ENCODE measurements around the gene NFIA. TPM values are rescaled to one million over a fixed set of nuclear protein-coding genes. Genes with fewer than 3 reads are reported as not detected.

The NFIA gene
- total and polyA plus RNA-seq, 2 of the 13 experiments (the other 11 are each of a cell fraction or from before 2014, with no cell fraction given): 14.7 to 28.5 TPM

GRCh38 chr1:61094677-61095469 lies 12.5 kb downstream of the NFIA start:
- WGBS (ENCODE audit: low lambda C conversion rate): 75% methylated on average over 4 of the region's 4 CpGs
- no peak for FAIRE-seq
- no peak overlapping the region for H3K27ac ChIP-seq (ENCODE audit: extremely low read length, insufficient read depth, low read length)
- H3K4me3 ChIP-seq (replicated peaks in 1 of 3; ENCODE audit: insufficient read depth in 1 of 3, low read depth in 2 of 3, low read length in 3 of 3): no peak overlapping the region
- H3K9me3 ChIP-seq (ENCODE audit: low read length): no peaks in the 10 kb centered on the region
- no peak overlapping the region for H3K9ac ChIP-seq (ENCODE audit: insufficient read depth, low read depth, low read length)
- intact Hi-C loops (cut with micrococcal nuclease; ENCODE audit: unreplicated experiment): no loop called here
- peaks cover 76% of the 10 kb centered on the region for H3K4me1 ChIP-seq (ENCODE audit: insufficient read depth, low read length)
- POLR2A ChIA-PET: interaction anchor here (1.9 kb wide), 1 partner anchor 13 kb away, joined by 6 read pairs; the partner anchor contains the start of gene NFIA
- peaks cover 100% of the 10 kb centered on the region for H3K79me2 ChIP-seq (ENCODE audit: insufficient read depth, low read length)
- H3K4me2 ChIP-seq (ENCODE audit: low read depth, low read length): no peak overlapping the region
- CTCF ChIA-PET (ENCODE audit: low intra/inter-chr PET ratio, low total read pairs): no interaction called here
- no peak for ATAC-seq
- H3K27me3 ChIP-seq (ENCODE audit: control insufficient read depth in 1 of 2, insufficient read depth in 2 of 2, low read length in 2 of 2): no peaks in the 10 kb centered on the region
- peaks cover 39% of the 10 kb centered on the region for H4K20me1 ChIP-seq (ENCODE audit: insufficient read depth, low read length)
- in situ Hi-C loops (cut with HindIII; ENCODE audit: extremely low pct_ligation_motif_present, low pct_unique_long_range_greater_than_20kb): no loop called here
- BruUV-seq (replicated peaks): no TSS peak
- TF ChIP-seq, protein P1, sequence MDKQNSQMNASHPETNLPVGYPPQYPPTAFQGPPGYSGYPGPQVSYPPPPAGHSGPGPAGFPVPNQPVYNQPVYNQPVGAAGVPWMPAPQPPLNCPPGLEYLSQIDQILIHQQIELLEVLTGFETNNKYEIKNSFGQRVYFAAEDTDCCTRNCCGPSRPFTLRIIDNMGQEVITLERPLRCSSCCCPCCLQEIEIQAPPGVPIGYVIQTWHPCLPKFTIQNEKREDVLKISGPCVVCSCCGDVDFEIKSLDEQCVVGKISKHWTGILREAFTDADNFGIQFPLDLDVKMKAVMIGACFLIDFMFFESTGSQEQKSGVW (CRISPR knock-in tag; IDR thresholded peaks at IDR 0.05; ENCODE audit: borderline replicate concordance): no peak
- no peak for TF ChIP-seq IRF2 (CRISPR knock-in tag; IDR thresholded peaks at IDR 0.05)
- TF ChIP-seq ZNF546 (CRISPR knock-in tag; conservative IDR thresholded peaks at IDR 0.05): no peak
- H2AFZ ChIP-seq (ENCODE audit: low read length): no peak overlapping the region
- DNase-seq (ENCODE audit: low spot score): no peak
- peaks cover 0 to 14% of the 10 kb centered on the region in 2 experiments; a peak in 3 of 5 replicates for H3K36me3 ChIP-seq (replicated peaks in 1 of 2; ENCODE audit: control insufficient read depth in 1 of 2, insufficient read depth in 2 of 2, low read length in 2 of 2)

- ATAC-seq: no peak
- intact Hi-C loops (cut with micrococcal nuclease; ENCODE audit: unreplicated experiment): no loop called here
- TF ChIP-seq TOPORS (CRISPR knock-in tag; IDR thresholded peaks at IDR 0.05) (no peak), SETDB1 (CRISPR knock-in tag; IDR thresholded peaks at IDR 0.05; ENCODE audit: borderline replicate concordance) (no peak), ZNF652 (CRISPR knock-in tag; IDR thresholded peaks at IDR 0.05; ENCODE audit: borderline replicate concordance, low read depth) (no peak), NFE2 (CRISPR knock-in tag; IDR thresholded peaks at IDR 0.05) (no peak), PHF20 (CRISPR knock-in tag; IDR thresholded peaks at IDR 0.05) (no peak), ZKSCAN1 (IDR thresholded peaks at IDR 0.05; ENCODE audit: low read length) (no peak), AKAP8 (CRISPR knock-in tag; IDR thresholded peaks at IDR 0.05) (no peak), NR3C1 (CRISPR knock-in tag; IDR thresholded peaks at IDR 0.05) (no peak), ZNF782 (CRISPR knock-in tag; IDR thresholded peaks at IDR 0.05; ENCODE audit: borderline replicate concordance) (no peak), ZNF24 (IDR thresholded peaks at IDR 0.05) (no peak), ISL2 (CRISPR knock-in tag; IDR thresholded peaks at IDR 0.05) (no peak), ZNF326 (CRISPR knock-in tag; IDR thresholded peaks at IDR 0.05; ENCODE audit: borderline replicate concordance) (no peak), BRCA1 (CRISPR knock-in tag; IDR thresholded peaks at IDR 0.05) (no peak)
- TF ChIP-seq, protein P2, sequence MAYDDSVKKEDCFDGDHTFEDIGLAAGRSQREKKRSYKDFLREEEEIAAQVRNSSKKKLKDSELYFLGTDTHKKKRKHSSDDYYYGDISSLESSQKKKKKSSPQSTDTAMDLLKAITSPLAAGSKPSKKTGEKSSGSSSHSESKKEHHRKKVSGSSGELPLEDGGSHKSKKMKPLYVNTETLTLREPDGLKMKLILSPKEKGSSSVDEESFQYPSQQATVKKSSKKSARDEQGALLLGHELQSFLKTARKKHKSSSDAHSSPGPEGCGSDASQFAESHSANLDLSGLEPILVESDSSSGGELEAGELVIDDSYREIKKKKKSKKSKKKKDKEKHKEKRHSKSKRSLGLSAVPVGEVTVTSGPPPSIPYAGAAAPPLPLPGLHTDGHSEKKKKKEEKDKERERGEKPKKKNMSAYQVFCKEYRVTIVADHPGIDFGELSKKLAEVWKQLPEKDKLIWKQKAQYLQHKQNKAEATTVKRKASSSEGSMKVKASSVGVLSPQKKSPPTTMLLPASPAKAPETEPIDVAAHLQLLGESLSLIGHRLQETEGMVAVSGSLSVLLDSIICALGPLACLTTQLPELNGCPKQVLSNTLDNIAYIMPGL (CRISPR knock-in tag; IDR thresholded peaks at IDR 0.05; ENCODE audit: borderline replicate concordance in 1 of 2, low read depth in 1 of 2): no peak
Observed at GRCh38 chr1:61095470-61095812, 13.1 kb downstream of the NFIA start.

More at GRCh38 chr1:61095470-61095812, 13.1 kb downstream of the NFIA start:
- no peak overlapping the region for H3K4me3 ChIP-seq (replicated peaks in 1 of 3; ENCODE audit: insufficient read depth in 1 of 3, low read depth in 2 of 3, low read length in 3 of 3)
- peaks cover 33% of the 10 kb centered on the region for H4K20me1 ChIP-seq (ENCODE audit: insufficient read depth, low read length)
- in situ Hi-C loops (cut with HindIII; ENCODE audit: extremely low pct_ligation_motif_present, low pct_unique_long_range_greater_than_20kb): no loop called here
- ChIA-PET POLR2A (no interaction called here), CTCF (ENCODE audit: low intra/inter-chr PET ratio, low total read pairs) (no interaction called here)
- peaks cover 100% of the 10 kb centered on the region for H3K79me2 ChIP-seq (ENCODE audit: insufficient read depth, low read length)
- DNase-seq (ENCODE audit: low spot score) (no peak), FAIRE-seq (no peak)
- H3K27ac ChIP-seq (ENCODE audit: extremely low read length, insufficient read depth, low read length): no peak overlapping the region
- peaks cover 70% of the 10 kb centered on the region for H3K4me1 ChIP-seq (ENCODE audit: insufficient read depth, low read length)
- H3K9ac ChIP-seq (ENCODE audit: insufficient read depth, low read depth, low read length): no peak overlapping the region
- no peak overlapping the region for H3K4me2 ChIP-seq (ENCODE audit: low read depth, low read length)
- no peaks in the 10 kb centered on the region for H3K9me3 ChIP-seq (ENCODE audit: low read length)
- no peak overlapping the region for H2AFZ ChIP-seq (ENCODE audit: low read length)
- no TSS peak for BruUV-seq (replicated peaks)
- WGBS (ENCODE audit: low lambda C conversion rate): 90% methylated on average over 2 of the region's 2 CpGs
- H3K27me3 ChIP-seq (ENCODE audit: control insufficient read depth in 1 of 2, insufficient read depth in 2 of 2, low read length in 2 of 2): no peaks in the 10 kb centered on the region
- H3K36me3 ChIP-seq (replicated peaks in 1 of 2; ENCODE audit: control insufficient read depth in 1 of 2, insufficient read depth in 2 of 2, low read length in 2 of 2): peaks cover under 1 to 12% of the 10 kb centered on the region in 2 experiments; a peak in 3 of 5 replicates
